NB4 (cell line): ENCODE results near the gene MTMR11.

ENCODE experiments used
- DNase-seq: peaks from one replicate; pipeline ENCODE4 v3.0.0; 2010; ENCODE audit warnings: low read depth
- H3K4me3 ChIP-seq: one replicate; pipeline ENCODE4 v1.5.1; 2011; ENCODE audit warnings: mild to moderate bottlenecking, low read depth, low read length, moderate library complexity
- CTCF ChIP-seq: IDR thresholded peaks from one replicate; pipeline ENCODE4 v1.5.1; 2012; ENCODE audit warnings: low read depth, low read length
- MAX ChIP-seq: IDR thresholded peaks from 2 replicates; pipeline ENCODE4 v1.6.1; 2011; ENCODE audit warnings: low read depth, low read length
- MYC ChIP-seq: IDR thresholded peaks from 2 replicates; pipeline ENCODE4 v1.6.1; 2011; ENCODE audit warnings: low read depth, low read length
- POLR2A ChIP-seq: IDR thresholded peaks from 2 replicates; pipeline ENCODE4 v1.6.1; 2011; ENCODE audit warnings: mild to moderate bottlenecking; ENCODE audit not compliant: insufficient read length; ENCODE audit errors: extremely low read depth

MTMR11 gene

GRCh38 chr1:149972547-149972946, 35.9 kb upstream of the MTMR11 start:
- TF ChIP-seq MYC (no peak), MAX (no peak), CTCF (no peak), POLR2A (no peak)
- no peak for DNase-seq
- H3K4me3 ChIP-seq, result no peak overlapping the region

- no peak overlapping the region for H3K4me3 ChIP-seq
- DNase-seq, result no peak
- TF ChIP-seq POLR2A (no peak), CTCF (no peak), MAX (no peak), MYC (no peak)
These were observed 31.0 kb upstream of the MTMR11 start for GRCh38 chr1:149967646-149968045.

GRCh38 chr1:149967041-149967440, 30.4 kb upstream of the MTMR11 start:
- H3K4me3 ChIP-seq, result no peak overlapping the region
- no peak for DNase-seq
- TF ChIP-seq MAX, result no peak
- TF ChIP-seq CTCF, result no peak
- TF ChIP-seq MYC, result no peak
- TF ChIP-seq POLR2A, result no peak

- no peak for TF ChIP-seq MYC
- TF ChIP-seq CTCF, result no peak
- no peak for TF ChIP-seq MAX
- no peak for TF ChIP-seq POLR2A
- no peak for DNase-seq
These were observed 29.7 kb upstream of the MTMR11 start for GRCh38 chr1:149966405-149966804.

GRCh38 chr1:149965440-149965839, 28.8 kb upstream of the MTMR11 start:
- H3K4me3 ChIP-seq, result no peak overlapping the region
- no peak for DNase-seq
- TF ChIP-seq MAX, result no peak
- TF ChIP-seq POLR2A, result no peak
- no peak for TF ChIP-seq CTCF
- TF ChIP-seq MYC, result no peak

More at GRCh38 chr1:149966405-149966804, 29.7 kb upstream of the MTMR11 start:
- H3K4me3 ChIP-seq, result no peak overlapping the region

- DNase-seq, result no peak
- H3K4me3 ChIP-seq, result no peak overlapping the region
- no peak for TF ChIP-seq MAX
- TF ChIP-seq POLR2A, result no peak
- TF ChIP-seq MYC, result no peak
- TF ChIP-seq CTCF, result no peak
These were observed 26.7 kb upstream of the MTMR11 start for GRCh38 chr1:149963358-149963757.
